HEK293T (cell line): Measurements from ENCODE around the gene LRRC43.

ENCODE experiments used
- BHLHE40 ChIP-seq: fragments of 450-650 bp; IDR thresholded peaks from 2 replicates; pipeline ENCODE4 v1.6.1; 2016; ENCODE audit warnings: mild to moderate bottlenecking, moderate library complexity, borderline replicate concordance
- ELF4 ChIP-seq: fragments of 450-650 bp; IDR thresholded peaks from 2 replicates; pipeline ENCODE4 v1.6.1; 2017; ENCODE audit warnings: antibody characterized with exemption
- LEF1 ChIP-seq: fragments of 450-650 bp; IDR thresholded peaks from 2 replicates; pipeline ENCODE4 v1.6.1; 2017; ENCODE audit warnings: mild to moderate bottlenecking, borderline replicate concordance
- NFRKB ChIP-seq: fragments of 450-650 bp; IDR thresholded peaks from 2 replicates; pipeline ENCODE4 v1.6.1; 2016; ENCODE audit warnings: mild to moderate bottlenecking, moderate library complexity
- SP1 ChIP-seq: fragments of 450-650 bp; IDR thresholded peaks from 2 replicates; pipeline ENCODE4 v1.6.1; 2017
- ZNF384 ChIP-seq: fragments of 450-650 bp; IDR thresholded peaks from 2 replicates; pipeline ENCODE4 v1.6.1; 2016
- TF ChIP-seq, protein P1 (sequence below): fragments of 450-650 bp; IDR thresholded peaks from 2 replicates; pipeline ENCODE4 v1.6.1; 2016

DNA sequence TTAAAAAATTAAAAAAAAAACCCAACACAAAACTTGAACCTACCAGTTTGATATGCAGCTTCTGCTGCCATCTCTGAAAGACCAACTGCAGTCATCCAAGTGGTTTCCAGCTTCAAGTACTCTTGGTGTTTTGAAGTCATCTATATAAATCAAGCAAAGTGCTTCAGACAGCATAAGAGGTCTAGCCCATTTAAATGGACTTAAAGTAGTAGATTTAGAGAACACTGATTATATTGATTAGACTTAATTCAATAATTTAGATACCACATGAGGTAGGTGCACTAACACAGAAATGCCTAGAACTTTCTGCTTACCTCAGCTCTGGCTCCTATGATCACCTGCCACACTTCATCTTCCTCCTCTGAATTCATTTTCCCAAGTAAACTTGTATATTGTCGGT is 33.5 kb downstream of the LRRC43 start:
- no peak for TF ChIP-seq SP1
- TF ChIP-seq, protein P1, sequence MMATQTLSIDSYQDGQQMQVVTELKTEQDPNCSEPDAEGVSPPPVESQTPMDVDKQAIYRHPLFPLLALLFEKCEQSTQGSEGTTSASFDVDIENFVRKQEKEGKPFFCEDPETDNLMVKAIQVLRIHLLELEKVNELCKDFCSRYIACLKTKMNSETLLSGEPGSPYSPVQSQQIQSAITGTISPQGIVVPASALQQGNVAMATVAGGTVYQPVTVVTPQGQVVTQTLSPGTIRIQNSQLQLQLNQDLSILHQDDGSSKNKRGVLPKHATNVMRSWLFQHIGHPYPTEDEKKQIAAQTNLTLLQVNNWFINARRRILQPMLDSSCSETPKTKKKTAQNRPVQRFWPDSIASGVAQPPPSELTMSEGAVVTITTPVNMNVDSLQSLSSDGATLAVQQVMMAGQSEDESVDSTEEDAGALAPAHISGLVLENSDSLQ, result no peak
- no peak for TF ChIP-seq NFRKB
- no peak for TF ChIP-seq BHLHE40
- no peak for TF ChIP-seq LEF1
- no peak for TF ChIP-seq ELF4
- TF ChIP-seq ZNF384, result no peak
